NCI-H1105 (cell line): ENCODE data around the gene KLLN.
"Not testable (repeated sequence)": the region's sequence is repeated elsewhere in the genome, so short reads cannot be mapped to it uniquely, and the experiment has no call there.

Experiments
- DNase-seq: peaks from one replicate; lab custom pipeline; 2025; lab: John Stamatoyannopoulos, UW

The KLLN gene, protein sequence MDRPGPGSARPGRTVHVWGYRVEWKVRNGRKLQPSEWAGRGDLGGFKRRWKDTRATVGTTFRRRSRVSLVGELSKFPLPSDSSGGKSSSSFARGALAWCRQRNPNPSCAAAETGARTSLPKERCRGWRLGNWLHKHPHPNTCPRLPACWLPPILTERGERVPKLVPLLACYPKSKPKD

DNA sequence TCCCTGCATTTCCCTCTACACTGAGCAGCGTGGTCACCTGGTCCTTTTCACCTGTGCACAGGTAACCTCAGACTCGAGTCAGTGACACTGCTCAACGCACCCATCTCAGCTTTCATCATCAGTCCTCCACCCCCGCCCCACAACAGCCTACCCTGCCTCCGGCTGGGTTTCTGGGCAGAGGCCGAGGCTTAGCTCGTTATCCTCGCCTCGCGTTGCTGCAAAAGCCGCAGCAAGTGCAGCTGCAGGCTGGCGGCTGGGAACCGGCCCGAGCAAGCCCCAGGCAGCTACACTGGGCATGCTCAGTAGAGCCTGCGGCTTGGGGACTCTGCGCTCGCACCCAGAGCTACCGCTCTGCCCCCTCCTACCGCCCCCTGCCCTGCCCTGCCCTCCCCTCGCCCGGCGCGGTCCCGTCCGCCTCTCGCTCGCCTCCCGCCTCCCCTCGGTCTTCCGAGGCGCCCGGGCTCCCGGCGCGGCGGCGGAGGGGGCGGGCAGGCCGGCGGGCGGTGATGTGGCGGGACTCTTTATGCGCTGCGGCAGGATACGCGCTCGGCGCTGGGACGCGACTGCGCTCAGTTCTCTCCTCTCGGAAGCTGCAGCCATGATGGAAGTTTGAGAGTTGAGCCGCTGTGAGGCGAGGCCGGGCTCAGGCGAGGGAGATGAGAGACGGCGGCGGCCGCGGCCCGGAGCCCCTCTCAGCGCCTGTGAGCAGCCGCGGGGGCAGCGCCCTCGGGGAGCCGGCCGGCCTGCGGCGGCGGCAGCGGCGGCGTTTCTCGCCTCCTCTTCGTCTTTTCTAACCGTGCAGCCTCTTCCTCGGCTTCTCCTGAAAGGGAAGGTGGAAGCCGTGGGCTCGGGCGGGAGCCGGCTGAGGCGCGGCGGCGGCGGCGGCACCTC lies at the start of gene KLLN, which contains the start of gene PTEN:
Gene KLLN (minus strand): TSS at position 481 of the 891 bp plus-strand sequence. CDS start 1,046 bp downstream, outside the sequence.
Gene PTEN (plus strand): TSS at position 573 of the 891 bp plus-strand sequence. CDS start 845 bp downstream, outside the sequence.
- DNase-seq: peak; percentile 72

DNA sequence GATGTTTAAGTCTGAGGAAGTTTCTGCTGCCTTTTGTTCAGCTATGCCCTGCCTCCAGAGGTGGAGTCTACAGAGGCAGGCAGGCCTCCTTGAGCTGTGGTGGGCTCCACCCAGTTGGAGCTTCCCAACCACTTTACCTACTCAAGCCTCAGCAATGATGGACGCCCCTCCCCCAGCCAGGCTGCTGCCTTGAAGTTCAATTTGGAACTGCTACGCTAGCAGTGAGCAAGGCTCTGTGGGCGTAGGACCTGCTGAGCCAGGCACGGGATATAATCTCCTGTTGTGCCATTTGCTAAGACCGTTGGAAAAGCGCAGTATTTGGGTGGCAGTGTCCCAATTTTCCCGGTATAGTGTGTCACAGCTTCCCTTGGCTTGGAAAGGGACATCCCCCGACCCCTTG lies 40.1 kb upstream of the KLLN start:
- DNase-seq: not testable (repeated sequence)

GRCh38 chr10:87897957-87898356 lies 34.6 kb upstream of the KLLN start:
- DNase-seq: not testable (repeated sequence)

- no peak for DNase-seq
Measured at GRCh38 chr10:87896216-87896615, 32.9 kb upstream of the KLLN start.

- no peak for DNase-seq
Measured at GRCh38 chr10:87895430-87895829, 32.1 kb upstream of the KLLN start.

DNA sequence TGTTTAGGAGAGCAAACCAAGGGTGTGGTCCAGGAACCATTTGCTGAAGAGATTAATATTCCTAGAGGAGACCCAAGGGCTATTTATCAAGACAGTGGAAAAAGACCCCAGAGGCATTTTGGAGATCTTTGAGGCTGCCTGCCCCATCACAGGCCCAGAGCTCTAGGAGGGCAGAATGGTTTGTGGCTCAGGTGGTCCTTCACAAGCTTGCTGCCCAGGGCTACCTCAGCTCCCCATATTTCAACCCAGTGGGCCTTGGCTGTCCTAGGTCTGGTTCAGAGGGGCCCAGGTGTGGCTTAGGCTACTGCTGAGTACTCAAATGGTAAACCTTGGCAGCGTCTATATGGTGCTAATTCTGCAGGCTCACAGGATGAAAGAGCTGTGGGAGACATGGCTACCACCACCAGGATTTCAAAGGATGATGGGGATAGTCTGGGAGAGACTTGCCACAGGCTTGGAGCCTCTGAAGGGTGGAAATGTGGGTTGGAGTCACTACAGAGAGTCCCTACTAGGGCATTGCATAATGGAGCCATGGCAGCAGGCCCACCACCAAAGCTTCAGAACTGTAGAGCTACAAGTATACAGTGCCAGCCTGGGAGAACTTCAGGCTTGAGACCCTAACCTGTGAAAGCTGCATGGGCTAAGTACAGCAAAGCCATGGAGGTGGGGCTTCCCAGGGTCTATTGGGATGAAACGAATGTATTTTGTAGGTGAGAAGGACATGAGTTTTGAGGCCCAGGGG lies 24.4 kb upstream of the KLLN start:
- no peak for DNase-seq

DNA sequence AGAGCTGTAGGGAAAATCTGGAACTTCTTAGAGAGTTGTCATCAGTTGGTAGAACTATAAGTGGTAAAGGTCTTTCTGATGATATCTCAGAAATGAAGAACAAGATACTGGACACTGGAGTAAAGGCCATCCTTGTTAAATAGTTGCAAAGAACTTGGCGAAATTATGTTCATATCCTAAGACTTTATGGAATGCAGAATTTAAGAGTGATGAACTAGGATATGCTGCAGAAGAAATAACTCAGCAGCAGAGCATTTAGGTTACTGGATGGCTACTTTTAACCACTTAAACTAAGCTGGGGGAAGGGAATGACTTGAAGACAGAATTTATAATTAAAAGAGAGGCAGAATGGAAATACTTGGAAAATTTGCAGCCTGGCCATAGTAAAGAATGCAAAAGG lies 23.8 kb upstream of the KLLN start:
- no peak for DNase-seq

- DNase-seq: no peak
Measured at GRCh38 chr10:87886635-87887034, 23.3 kb upstream of the KLLN start.

- no peak for DNase-seq
Measured at GRCh38 chr10:87882555-87883294, 19.4 kb upstream of the KLLN start.

DNA sequence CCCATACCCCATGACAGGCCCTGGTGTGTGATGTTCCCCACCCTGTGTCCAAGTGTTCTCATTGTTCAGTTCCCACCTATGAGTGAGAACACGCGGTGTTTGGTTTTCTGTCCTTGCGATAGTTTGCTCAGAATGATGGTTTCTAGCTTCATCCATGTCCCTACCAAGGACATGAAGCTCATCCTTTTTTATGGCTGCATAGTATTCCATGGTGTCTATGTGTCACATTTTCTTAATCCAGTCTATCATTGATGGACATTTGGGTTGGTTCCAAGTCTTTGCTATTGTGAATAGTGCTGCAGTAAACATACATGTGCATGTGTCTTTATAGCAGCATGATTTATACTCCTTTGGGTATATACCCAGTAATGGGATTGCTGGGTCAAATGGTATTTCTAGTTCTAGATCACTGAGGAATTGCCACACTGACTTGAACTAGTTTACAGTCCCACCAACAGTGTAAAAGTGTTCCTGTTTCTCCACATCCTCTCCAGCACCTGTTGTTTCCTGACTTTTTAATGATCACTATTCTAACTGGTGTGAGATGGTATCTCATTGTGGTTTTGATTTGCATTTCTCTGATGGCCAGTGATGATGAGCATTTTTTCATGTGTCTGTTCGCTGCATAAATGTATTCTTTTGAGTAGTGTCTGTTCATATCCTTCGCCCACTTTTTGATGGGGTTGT lies 18.2 kb upstream of the KLLN start:
- DNase-seq: not testable (repeated sequence)

DNA sequence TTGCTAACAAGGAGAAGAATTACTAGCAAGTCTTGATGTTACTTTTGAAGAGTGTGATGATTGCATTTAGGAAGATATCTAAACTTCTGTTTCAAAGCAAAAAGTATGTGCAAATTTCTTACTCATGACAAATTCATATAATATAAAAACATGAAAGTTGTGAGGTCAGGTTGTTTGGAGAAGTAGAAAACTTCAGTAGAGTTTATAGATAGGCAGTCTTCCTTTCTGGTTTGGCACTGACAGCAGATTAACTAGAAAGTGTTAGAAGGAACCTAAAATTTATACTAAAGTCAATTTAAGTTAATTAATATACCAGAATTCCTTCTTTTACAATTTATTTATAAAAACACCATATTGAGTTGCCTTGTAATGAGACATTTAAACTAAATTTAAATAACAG lies 17.0 kb upstream of the KLLN start:
- DNase-seq: no peak

- DNase-seq: no peak
Measured at GRCh38 chr10:87878664-87879459, 15.5 kb upstream of the KLLN start.

DNA sequence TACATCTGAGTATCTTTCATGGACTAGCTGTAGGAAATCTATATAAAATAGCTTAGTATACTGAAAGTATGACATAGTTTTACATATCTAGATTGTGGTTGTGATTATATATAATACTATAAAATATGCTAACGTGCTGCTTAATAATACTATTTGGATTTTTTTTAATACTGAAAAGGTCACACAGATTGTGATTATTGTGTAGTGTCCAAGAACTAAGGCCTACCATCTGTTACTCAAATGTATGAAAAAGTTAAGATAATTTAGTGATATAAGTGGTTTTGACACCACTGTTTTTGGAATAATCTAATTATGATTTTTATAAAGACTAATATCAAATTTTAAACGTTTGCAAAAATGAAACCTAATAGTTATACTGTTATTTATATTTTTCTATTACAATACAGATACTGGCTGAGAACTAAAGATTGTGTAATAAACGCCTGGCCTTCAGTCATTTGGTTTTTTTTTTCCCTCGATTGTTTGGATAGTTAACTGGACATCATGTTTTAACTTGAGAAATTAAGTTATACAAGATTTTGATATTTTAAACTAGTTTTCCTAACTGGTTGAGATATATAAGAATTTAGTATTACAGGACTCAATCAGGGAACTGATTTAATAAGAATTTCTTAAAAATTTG lies 12.7 kb upstream of the KLLN start:
- DNase-seq: no peak

DNA sequence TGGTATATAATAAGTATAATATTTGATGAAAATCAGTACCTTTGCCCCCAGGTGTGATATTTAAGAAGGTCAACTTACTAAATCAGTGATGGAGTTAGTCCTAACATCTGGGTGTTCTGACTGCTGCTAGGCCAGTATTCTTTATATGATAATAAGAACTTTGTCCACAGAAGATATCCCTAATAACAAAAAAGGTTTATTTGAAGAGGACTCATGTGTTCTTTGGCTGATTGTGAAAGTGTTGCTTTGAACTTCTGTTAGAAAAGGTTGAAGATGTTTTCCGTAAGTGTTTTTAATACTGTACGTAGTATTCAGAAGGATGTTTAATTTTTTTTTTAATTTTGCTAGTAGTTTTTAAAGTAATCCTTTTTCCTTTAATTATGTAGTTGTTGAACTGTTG lies 10.3 kb upstream of the KLLN start:
- no peak for DNase-seq

DNA sequence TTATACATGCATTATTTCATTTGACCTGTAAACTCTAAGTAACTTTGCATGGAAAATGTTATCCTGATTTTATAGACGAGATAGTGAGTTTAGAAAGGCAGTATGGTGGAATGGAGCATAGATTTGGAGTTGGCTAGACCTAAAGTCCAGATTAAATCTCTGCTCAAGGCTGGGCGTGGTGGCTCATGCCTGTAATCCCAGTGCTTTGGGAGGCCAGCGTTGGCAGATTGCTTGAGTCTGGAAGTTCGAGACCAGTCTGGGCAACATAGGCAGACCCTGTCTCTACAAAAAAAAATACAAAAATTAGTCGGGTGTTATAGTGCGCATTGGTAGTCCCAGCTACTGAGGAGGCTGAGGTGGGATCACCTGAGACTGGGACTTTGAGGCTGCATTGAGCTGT lies 9.5 kb upstream of the KLLN start:
- no peak for DNase-seq

GRCh38 chr10:87869773-87870551 lies 6.6 kb upstream of the KLLN start:
- no peak for DNase-seq

GRCh38 chr10:87869139-87869538 lies 5.8 kb upstream of the KLLN start:
- DNase-seq: not testable (repeated sequence)

GRCh38 chr10:87868277-87868676 lies 4.9 kb upstream of the KLLN start:
- DNase-seq: no peak

DNA sequence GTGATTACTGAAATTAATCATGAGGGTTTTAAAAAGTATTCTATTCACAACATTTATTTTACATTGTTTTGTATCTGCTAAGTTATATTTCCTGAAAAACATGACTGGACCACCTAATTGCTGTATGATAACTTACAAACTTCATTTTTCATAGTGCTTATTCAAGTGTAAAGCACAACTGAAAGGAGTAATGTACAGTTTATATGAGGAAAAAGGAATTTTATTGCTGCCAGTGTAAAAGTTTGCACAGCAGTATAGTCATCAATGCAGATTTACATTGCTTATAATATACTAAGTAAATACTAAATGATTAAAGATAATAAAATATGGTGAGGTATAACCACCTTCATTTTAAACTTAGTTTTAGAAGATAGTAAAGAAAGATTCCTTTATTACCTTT lies 4.1 kb upstream of the KLLN start:
- no peak for DNase-seq
